Measurements from ENCODE around the gene RPL10L.

Gene RPL10L

GRCh38 chr14:46651526-46652144 lies at the start of gene RPL10L:
Gene RPL10L (minus strand): TSS chr14:46651781. CDS start chr14:46651736, 45 bp downstream.
- no peak for DNase-seq (ENCODE audit: low read depth)

GRCh38 chr14:46691819-46692218 lies 40.2 kb upstream of the RPL10L start:
- DNase-seq (ENCODE audit: low read depth), result no peak

DNA sequence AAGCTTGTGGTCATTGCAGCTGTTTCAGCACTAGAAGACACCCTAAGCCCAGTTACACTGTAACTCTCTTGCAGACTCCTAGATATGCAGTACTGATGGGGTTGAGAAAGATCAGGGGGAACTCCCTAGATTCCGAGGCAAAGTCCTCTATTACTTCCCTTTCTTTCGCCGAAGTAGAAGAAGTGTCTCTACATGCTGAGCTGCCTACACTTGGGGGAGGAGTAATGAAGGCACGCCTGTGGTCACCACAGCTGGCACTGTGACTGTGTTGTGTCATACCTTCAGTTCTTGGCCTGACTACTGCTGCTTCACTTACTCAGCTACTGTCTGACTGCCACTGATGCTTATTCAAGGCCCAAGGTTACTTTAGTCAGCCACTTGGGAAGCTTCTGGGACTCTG lies 35.1 kb upstream of the RPL10L start:
- DNase-seq (ENCODE audit: low read depth), result no peak

DNA sequence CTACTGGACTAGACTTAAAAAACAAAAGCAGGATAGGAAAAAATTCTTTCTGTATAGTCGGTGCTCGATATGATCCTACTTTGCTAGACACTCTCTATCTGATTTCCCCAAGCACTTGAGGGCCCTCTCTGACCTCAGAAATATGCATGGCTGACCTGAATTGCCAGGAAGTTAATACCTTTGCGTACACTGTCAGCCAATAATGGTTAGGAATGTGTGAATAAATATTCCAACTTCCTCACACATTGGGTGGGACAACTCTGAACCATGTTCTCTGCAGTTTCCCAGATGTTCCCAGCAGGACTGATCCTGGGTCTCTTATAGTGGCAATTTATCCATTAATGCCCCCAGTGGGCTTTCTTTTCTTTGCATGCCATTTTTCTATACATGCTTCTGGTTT lies 20.5 kb upstream of the RPL10L start:
- DNase-seq (ENCODE audit: low read depth), result no peak

- DNase-seq (ENCODE audit: low read depth), result no peak
Measured at GRCh38 chr14:46663382-46663781, 11.8 kb upstream of the RPL10L start.

DNA sequence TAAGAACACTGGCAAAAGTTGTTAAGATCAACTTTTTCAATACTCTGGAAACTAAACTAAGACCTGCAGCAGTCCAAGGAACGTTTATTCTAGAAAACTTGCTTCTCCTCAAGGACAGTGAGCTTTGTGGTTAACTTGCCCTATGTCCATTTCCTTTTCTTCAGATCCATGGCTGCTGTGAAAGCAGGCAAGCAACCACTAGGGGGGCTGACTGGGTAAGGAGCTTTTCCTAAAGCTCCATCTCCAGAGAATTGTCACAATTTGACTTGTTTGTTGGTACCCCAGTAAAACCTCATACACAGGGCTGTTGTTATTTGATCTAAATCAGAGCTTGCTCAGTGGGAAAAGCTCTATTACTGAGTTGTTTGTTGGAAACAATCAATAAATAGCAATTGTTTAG lies 10.1 kb upstream of the RPL10L start:
- DNase-seq (ENCODE audit: low read depth), result no peak

- no peak for DNase-seq (ENCODE audit: low read depth)
Measured at GRCh38 chr14:46653031-46653755, 1.6 kb upstream of the RPL10L start.

GRCh38 chr14:46646796-46647195 lies 4.8 kb downstream of the RPL10L start:
- no peak for DNase-seq (ENCODE audit: low read depth)

- no peak for DNase-seq (ENCODE audit: low read depth)
Measured at GRCh38 chr14:46626876-46627275, 24.7 kb downstream of the RPL10L start.
